Ovary (tissue), 9 donors: ENCODE data around the gene OR2G2. TPM values are rescaled to one million over a fixed set of nuclear protein-coding genes. Genes with fewer than 3 reads are reported as not detected.

Experiments used
- DNase-seq, 5 donors: peaks; one replicate each; pipeline ENCODE4 v3.0.0-alpha.2; 2019 to 2020
- H3K27ac ChIP-seq, 2 donors: fragments of 200-600 bp; one replicate each; pipeline versions ENCODE4 v1.5.1 to v1.8.0; 2019 to 2022
- H3K27me3 ChIP-seq: fragments of 200-600 bp; one replicate; pipeline ENCODE4 v1.8.0; 2022
- H3K36me3 ChIP-seq: fragments of 200-600 bp; sonication (generic); one replicate; pipeline ENCODE4 v1.5.1; 2019
- H3K4me1 ChIP-seq: one replicate; pipeline ENCODE4 v1.8.1; 2013; ENCODE audit warnings: mild to moderate bottlenecking, moderate library complexity; ENCODE audit not compliant: insufficient read depth
- H3K4me3 ChIP-seq: fragments of 200-600 bp; sonication (generic); one replicate; pipeline ENCODE4 v1.5.1; 2017
- H3K9me3 ChIP-seq, 2 donors: fragments of 200-600 bp in 1 of 2; sonication (generic) in 1 of 2; one replicate each; pipeline versions ENCODE4 v1.5.1 to v1.8.1; 2013 to 2019; ENCODE audit warnings: mild to moderate bottlenecking in 1 of 2, moderate library complexity in 1 of 2
- EP300 ChIP-seq: sonication (generic); formaldehyde crosslinking; IDR thresholded peaks from one replicate; pipeline ENCODE4 v1.6.1; 2017; ENCODE audit warnings: antibody characterized with exemption
- POLR2A ChIP-seq: fragments of 450-650 bp; IDR thresholded peaks from one replicate; pipeline ENCODE4 v1.6.1; 2017; ENCODE audit warnings: antibody characterized with exemption, mild to moderate bottlenecking, moderate library complexity
- WGBS, 3 donors: extraction: QIAGEN DNeasy Blood & Tissue Kit in 1 of 3; methylation state at CpG; one replicate each; pipeline versions ENCODE4 v1.1.5 to v1.1.7; 2013 to 2017; 5-methylcytosine and 5-hydroxymethylcytosine counted together
- intact Hi-C, 4 donors: fragments of 100-400 bp; cut with DNase I; formaldehyde crosslinking; loops; one replicate each; pipeline versions ENCODE4 v1.11.0 to v1.15.1; 2022 to 2023
- polyA plus RNA-seq, 2 donors: library from polyadenylated mRNA; stranded (reverse); fragments of 200-250 nt in 1 of 2; fragments of 350-450 nt in 1 of 2; fragmentation: Illumina TruSeq in 1 of 2; extraction: RNeasy Lipid Tissue Mini Kit (QIAGEN cat#74804) in 1 of 2; gene quantifications; one replicate each; pipeline ENCODE4 v1.2.3, GENCODE V29; 2013 to 2014
- total RNA-seq, 7 donors: library from RNA; depleted of rRNA in 2 of 7; stranded (reverse); fragments of >200 nt in 2 of 7; fragmentation: NEBNext Ultra II Directional in 3 of 7; extraction: Animal tissue kit (Norgen Biotek cat#: 25700) in 3 of 7; gene quantifications; one replicate each; pipeline versions ENCODE4 v1.1.0 to v1.2.4, GENCODE V29; 2016 to 2023
- TF ChIP-seq, protein P1 (sequence below), 3 donors: fragments of 450-650 bp in 2 of 3; fragments of 200-600 bp in 1 of 3; IDR thresholded peaks; one replicate each; pipeline versions ENCODE4 v1.5.1 to v1.8.0; 2016 to 2022; ENCODE audit warnings: antibody characterized with exemption in 3 of 3, mild to moderate bottlenecking in 1 of 3
- donor health status: DM: no; HTN: no; CAD: no; lungs with moderate emphysema.
- donor health status: DM: no; HTN: no; CAD: no.
- donor health status: Bipolar disorder and iron deficiency.
- donor health status: DM: yes; HTN: yes; CAD: no.
- donor health status: DM: no; HTN: no; CAD: no.
- donor health status: DM: yes; HTN: yes; CAD: no.

The OR2G2 gene
- total and polyA plus RNA-seq, 9 donors: not detected

DNA sequence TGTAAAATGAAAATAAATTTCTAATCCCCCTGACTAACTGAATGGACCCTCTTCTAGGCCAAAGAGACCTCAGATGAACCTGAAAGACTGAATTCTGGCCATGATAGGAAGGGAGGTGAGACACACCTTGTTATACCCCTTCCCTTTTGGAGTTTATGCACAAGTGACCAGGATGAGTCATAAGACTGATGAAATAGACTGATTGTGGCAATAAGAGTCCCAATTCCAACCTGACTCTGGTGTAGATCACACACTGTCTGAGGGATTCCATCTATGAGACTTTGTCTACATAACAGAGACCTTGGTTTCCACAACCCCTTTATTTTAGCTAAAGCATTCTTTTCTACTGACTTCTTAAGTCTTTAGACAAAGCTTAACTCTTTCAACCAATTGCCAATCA is 13.5 kb upstream of the OR2G2 start:
- DNase-seq: no peak
- Histone ChIP-seq H3K4me3 (no peak overlapping the region), H3K27me3 (no peaks in the 10 kb centered on the region), H3K36me3 (no peaks in the 10 kb centered on the region), H3K4me1 (no peaks in the 10 kb centered on the region), H3K9me3 (no peaks in the 10 kb centered on the region), H3K27ac (no peak overlapping the region)
- TF ChIP-seq, protein P1, sequence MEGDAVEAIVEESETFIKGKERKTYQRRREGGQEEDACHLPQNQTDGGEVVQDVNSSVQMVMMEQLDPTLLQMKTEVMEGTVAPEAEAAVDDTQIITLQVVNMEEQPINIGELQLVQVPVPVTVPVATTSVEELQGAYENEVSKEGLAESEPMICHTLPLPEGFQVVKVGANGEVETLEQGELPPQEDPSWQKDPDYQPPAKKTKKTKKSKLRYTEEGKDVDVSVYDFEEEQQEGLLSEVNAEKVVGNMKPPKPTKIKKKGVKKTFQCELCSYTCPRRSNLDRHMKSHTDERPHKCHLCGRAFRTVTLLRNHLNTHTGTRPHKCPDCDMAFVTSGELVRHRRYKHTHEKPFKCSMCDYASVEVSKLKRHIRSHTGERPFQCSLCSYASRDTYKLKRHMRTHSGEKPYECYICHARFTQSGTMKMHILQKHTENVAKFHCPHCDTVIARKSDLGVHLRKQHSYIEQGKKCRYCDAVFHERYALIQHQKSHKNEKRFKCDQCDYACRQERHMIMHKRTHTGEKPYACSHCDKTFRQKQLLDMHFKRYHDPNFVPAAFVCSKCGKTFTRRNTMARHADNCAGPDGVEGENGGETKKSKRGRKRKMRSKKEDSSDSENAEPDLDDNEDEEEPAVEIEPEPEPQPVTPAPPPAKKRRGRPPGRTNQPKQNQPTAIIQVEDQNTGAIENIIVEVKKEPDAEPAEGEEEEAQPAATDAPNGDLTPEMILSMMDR (IDR thresholded peaks at IDR 0.05): no peak
- TF ChIP-seq EP300 (no peak), POLR2A (no peak)
- intact Hi-C loops: no loop called here

GRCh38 chr1:247576514-247576913 is 11.6 kb upstream of the OR2G2 start:
- no peaks in the 10 kb centered on the region for H3K27me3 ChIP-seq
- no peak overlapping the region for H3K27ac ChIP-seq
- DNase-seq: no peak
- no peaks in the 10 kb centered on the region for H3K9me3 ChIP-seq
- intact Hi-C loops: no loop called here
- H3K4me1 ChIP-seq: no peaks in the 10 kb centered on the region
- no peaks in the 10 kb centered on the region for H3K36me3 ChIP-seq
- H3K4me3 ChIP-seq: no peak overlapping the region
- TF ChIP-seq, protein P1 (IDR thresholded peaks at IDR 0.05): no peak
- TF ChIP-seq EP300 (no peak), POLR2A (no peak)
- WGBS, 3 donors: 57 to 61% (median 59%) methylated on average over 3 of the region's 3 CpGs

DNA sequence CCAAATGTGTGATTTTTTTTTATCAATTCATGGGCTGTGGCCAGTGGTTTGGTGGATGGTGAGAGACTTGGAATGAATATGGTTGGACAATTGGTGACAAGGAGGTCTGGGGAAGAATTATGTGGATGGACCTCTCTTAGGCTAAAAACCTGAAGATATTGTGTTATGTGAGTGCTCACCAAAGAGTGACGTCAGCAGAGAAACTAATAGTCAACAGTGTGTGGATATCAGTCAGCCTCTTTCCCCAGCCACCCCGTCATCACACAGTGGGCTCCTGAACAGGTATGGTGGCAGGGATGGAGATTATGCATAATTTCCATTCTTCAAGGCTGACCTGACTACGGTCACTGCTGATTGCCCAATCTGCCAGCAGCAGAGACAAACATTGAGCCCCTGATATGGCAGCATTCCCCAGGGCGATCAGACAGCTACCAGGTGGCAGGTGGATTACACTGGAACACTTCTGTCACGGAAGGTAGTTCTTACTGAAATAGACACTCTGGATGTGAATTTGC is 9.2 kb upstream of the OR2G2 start:
- TF ChIP-seq, protein P1 (IDR thresholded peaks at IDR 0.05): no peak
- TF ChIP-seq POLR2A: no peak
- no peak for TF ChIP-seq EP300
- WGBS, 3 donors: 80 to 87% (median 80%) methylated on average over 5 of the region's 5 CpGs
- Histone ChIP-seq H3K9me3 (no peaks in the 10 kb centered on the region), H3K27me3 (no peaks in the 10 kb centered on the region), H3K36me3 (no peaks in the 10 kb centered on the region), H3K4me1 (no peaks in the 10 kb centered on the region), H3K27ac (no peak overlapping the region), H3K4me3 (no peak overlapping the region)
- no peak for DNase-seq
- intact Hi-C loops: no loop called here

- TF ChIP-seq, protein P1 (IDR thresholded peaks at IDR 0.05): no peak
- TF ChIP-seq EP300 (no peak), POLR2A (no peak)
Measured at GRCh38 chr1:247605286-247605685, 17.1 kb downstream of the OR2G2 start, which contains the start of gene OR2G3. TSS of gene OR2G3 (plus strand) at chr1:247605586. CDS start at chr1:247605586, 0 bp downstream.

More at GRCh38 chr1:247605286-247605685, 17.1 kb downstream of the OR2G2 start, which contains the start of gene OR2G3:
- WGBS, 3 donors: 59 to 78% (median 61%) methylated on average over 2 of the region's 2 CpGs
- Histone ChIP-seq H3K4me3 (no peak within 1 kb of the TSS), H3K27ac (no peak within 1 kb of the TSS), H3K4me1 (no peaks in the 10 kb centered on the region), H3K36me3 (no peaks in the 10 kb centered on the region), H3K27me3 (no peaks in the 10 kb centered on the region), H3K9me3 (no peaks in the 10 kb centered on the region)
- DNase-seq: no peak
- intact Hi-C loops: no loop called here
